Measurements from ENCODE around the gene FAM117A.

Gene FAM117A

GRCh38 chr17:49788478-49789242 lies 24.7 kb upstream of the FAM117A start, which contains the start of gene KAT7:
Gene KAT7 (plus strand): TSS chr17:49788681. CDS start chr17:49788835, 154 bp downstream.
- TF ChIP-seq CTCF (IDR thresholded peaks at IDR 0.05; ENCODE audit: insufficient read depth, low read depth, low read length, missing control alignments) = peak; percentile 5
- DNase-seq (ENCODE audit: low read depth) = peak; percentile 100
- H3K4me3 ChIP-seq (ENCODE audit: low read length) = peak within 1 kb of the TSS; percentile 99

- DNase-seq (ENCODE audit: low read depth) = peak; percentile 14
- H3K4me3 ChIP-seq (ENCODE audit: low read length) = peak overlapping the region; percentile 99
- TF ChIP-seq CTCF (IDR thresholded peaks at IDR 0.05; ENCODE audit: insufficient read depth, low read depth, low read length, missing control alignments) = no peak
Observed at GRCh38 chr17:49787884-49788477, 24.1 kb upstream of the FAM117A start.

- no peak overlapping the region for H3K4me3 ChIP-seq (ENCODE audit: low read length)
- TF ChIP-seq CTCF (IDR thresholded peaks at IDR 0.05; ENCODE audit: insufficient read depth, low read depth, low read length, missing control alignments) = no peak
- no peak for DNase-seq (ENCODE audit: low read depth)
Observed at GRCh38 chr17:49784636-49785035, 20.7 kb upstream of the FAM117A start.

- DNase-seq (ENCODE audit: low read depth) = no peak
- TF ChIP-seq CTCF (IDR thresholded peaks at IDR 0.05; ENCODE audit: insufficient read depth, low read depth, low read length, missing control alignments) = no peak
- H3K4me3 ChIP-seq (ENCODE audit: low read length) = no peak overlapping the region
Observed at GRCh38 chr17:49783791-49784190, 19.9 kb upstream of the FAM117A start.

- H3K4me3 ChIP-seq (ENCODE audit: low read length) = no peak overlapping the region
- no peak for TF ChIP-seq CTCF (IDR thresholded peaks at IDR 0.05; ENCODE audit: insufficient read depth, low read depth, low read length, missing control alignments)
- DNase-seq (ENCODE audit: low read depth) = no peak
Observed at GRCh38 chr17:49783071-49783715, 19.3 kb upstream of the FAM117A start.

GRCh38 chr17:49779739-49780231 lies 15.9 kb upstream of the FAM117A start:
- peak; percentile 75 for DNase-seq (ENCODE audit: low read depth)
- TF ChIP-seq CTCF (IDR thresholded peaks at IDR 0.05; ENCODE audit: insufficient read depth, low read depth, low read length, missing control alignments) = peak; percentile 69
- H3K4me3 ChIP-seq (ENCODE audit: low read length) = no peak overlapping the region
